HepG2 (cell line): ENCODE measurements around the gene HBM. TPM values are rescaled to one million over a fixed set of nuclear protein-coding genes. Genes with fewer than 3 reads are reported as not detected.

ENCODE experiments used
- ATF6 ChIP-seq: sonication (generic); formaldehyde crosslinking; conservative IDR thresholded peaks from 2 replicates; pipeline ENCODE4 v1.4.0; 2020; ENCODE audit warnings: missing genetic modification reagents
- CEBPZ ChIP-seq: IDR thresholded peaks from 2 replicates; pipeline ENCODE4 v1.6.1; 2012; ENCODE audit warnings: low read length, improper control_type of control experiment
- FOXA3 ChIP-seq: IDR thresholded peaks from 2 replicates; pipeline ENCODE4 v1.6.1; 2016; ENCODE audit warnings: missing genetic modification reagents, missing compliant biosample characterization
- IRX3 ChIP-seq: sonication (generic); formaldehyde crosslinking; IDR thresholded peaks from 2 replicates; pipeline ENCODE4 v1.8.1; 2023; ENCODE audit warnings: mild to moderate bottlenecking, low read depth, missing genetic modification reagents, borderline replicate concordance
- MAFK ChIP-seq, 2 experiments: IDR thresholded peaks in 1 of 2; conservative IDR thresholded peaks in 1 of 2; 2 replicates each; pipeline ENCODE4 v1.6.1; 2011; ENCODE audit warnings: improper control_type of control experiment in 2 of 2, low read length in 2 of 2
- MNT ChIP-seq: fragments of 450-650 bp; IDR thresholded peaks from 2 replicates; pipeline ENCODE4 v1.6.1; 2016
- TARDBP ChIP-seq: sonication (generic); formaldehyde crosslinking; IDR thresholded peaks from 2 replicates; pipeline ENCODE4 v1.8.0; 2022; ENCODE audit warnings: mild to moderate bottlenecking, missing genetic modification reagents
- TFDP2 ChIP-seq: sonication (generic); formaldehyde crosslinking; IDR thresholded peaks from 2 replicates; pipeline ENCODE4 v1.4.0; 2020; ENCODE audit warnings: missing genetic modification reagents
- XRCC5 ChIP-seq: fragments of 200-400 bp; formaldehyde crosslinking; optimal IDR thresholded peaks from 2 replicates; pipeline ENCODE3; 2017; ENCODE audit warnings: mild to moderate bottlenecking, low read length
- ZC3H13 ChIP-seq: sonication (generic); formaldehyde crosslinking; IDR thresholded peaks from 2 replicates; pipeline ENCODE4 v1.8.1; 2023; ENCODE audit warnings: mild to moderate bottlenecking, missing genetic modification reagents, moderate library complexity
- ZFP62 ChIP-seq: sonication (generic); formaldehyde crosslinking; IDR thresholded peaks from 2 replicates; pipeline ENCODE4 v1.4.0; 2020; ENCODE audit warnings: missing genetic modification reagents
- ZGPAT ChIP-seq: IDR thresholded peaks from 2 replicates; pipeline ENCODE4 v1.6.1; 2016; ENCODE audit warnings: mild to moderate bottlenecking
- ZNF18 ChIP-seq: sonication (generic); formaldehyde crosslinking; IDR thresholded peaks from 2 replicates; pipeline ENCODE4 v1.8.0; 2022; ENCODE audit warnings: mild to moderate bottlenecking, missing genetic modification reagents; ENCODE audit not compliant: insufficient replicate concordance
- ZNF569 ChIP-seq: sonication (generic); formaldehyde crosslinking; IDR thresholded peaks from 2 replicates; pipeline ENCODE4 v1.5.0; 2020; ENCODE audit warnings: mild to moderate bottlenecking, missing genetic modification reagents, moderate library complexity, borderline replicate concordance
- ZNF839 ChIP-seq: sonication (generic); formaldehyde crosslinking; IDR thresholded peaks from 2 replicates; pipeline ENCODE4 v1.4.0; 2020; ENCODE audit warnings: missing genetic modification reagents, mild to moderate bottlenecking, borderline replicate concordance
- ZNF879 ChIP-seq: sonication (generic); formaldehyde crosslinking; IDR thresholded peaks from 2 replicates; pipeline ENCODE4 v1.8.1; 2023; ENCODE audit warnings: missing genetic modification reagents
- polyA plus RNA-seq, 8 experiments: library from polyadenylated mRNA; depleted of rRNA in 3 of 8; stranded (reverse) in 7 of 8; unstranded in 1 of 8; fragments of >200 nt; fragmentation: Illumina TruSeq in 4 of 8; extraction: Trizol in 4 of 8; gene quantifications; 2 replicates each; pipeline versions ENCODE4 v1.2.1 to v1.2.3, GENCODE V29; 2011 to 2016; ENCODE audit warnings: low read depth in 4 of 8, missing spikeins in 1 of 8, mixed read lengths in 1 of 8; ENCODE audit not compliant: insufficient read depth in 1 of 8
- total RNA-seq, 5 experiments: library from RNA; depleted of rRNA; stranded (reverse); fragments of >200 nt; fragmentation: Illumina TruSeq; extraction: Trizol; gene quantifications; 2 replicates each; pipeline ENCODE4 v1.2.3, GENCODE V29; 2016; ENCODE audit warnings: low read depth in 1 of 5

HBM gene
- total and polyA plus RNA-seq, 2 of the 13 experiments (the other 11 are each of a cell fraction or from before 2014, with no cell fraction given) = not detected

- peak; percentile 98; the same call in 1 of the 2 replicates for TF ChIP-seq ZGPAT (CRISPR knock-in tag)
- TF ChIP-seq ZNF839 (CRISPR knock-in tag) = peak; percentile 74; the same call in 1 of the 2 replicates
- no peak for TF ChIP-seq ATF6 (CRISPR knock-in tag)
- peak; percentile 86 for TF ChIP-seq ZNF18 (CRISPR knock-in tag)
- TF ChIP-seq ZFP62 (CRISPR knock-in tag) = no peak
- TF ChIP-seq ZNF879 (CRISPR knock-in tag) = peak; percentile 98
- no peak; the same call in 1 of the 2 replicates for TF ChIP-seq ZNF569 (CRISPR knock-in tag)
- TF ChIP-seq ZC3H13 (CRISPR knock-in tag) = peak; percentile 98
- TF ChIP-seq MNT = no peak
- peak; percentile 97; the same call in 1 of the 2 replicates for TF ChIP-seq IRX3
- TF ChIP-seq FOXA3 (CRISPR knock-in tag) = peak; percentile 78
- no peak for TF ChIP-seq XRCC5
- peak; percentile 96 for TF ChIP-seq TFDP2 (CRISPR knock-in tag)
- no peak for TF ChIP-seq MAFK (conservative IDR thresholded peaks at IDR 0.05 in 1 of 2, IDR thresholded peaks at IDR 0.05 in 1 of 2; ENCODE audit: low read length in 2 of 2)
- no peak for TF ChIP-seq CEBPZ
- TF ChIP-seq TARDBP (CRISPR knock-in tag) = peak; percentile 97
Measured at GRCh38 chr16:180681-181564, 15.1 kb downstream of the HBM start (continued).
